GM18907 (cell line): Measurements from ENCODE around the gene TTLL4.
"Not testable (repeated sequence)": the region's sequence is repeated elsewhere in the genome, so short reads cannot be mapped to it uniquely, and the experiment has no call there.

Experiments used
- ATAC-seq: cut with Tn5 transposase; IDR thresholded peaks from one replicate; pipeline ENCODE4 v1.9.1; 2021; ENCODE audit warnings: mild to moderate bottlenecking, moderate library complexity; ENCODE audit not compliant: unreplicated experiment

TTLL4 gene

DNA sequence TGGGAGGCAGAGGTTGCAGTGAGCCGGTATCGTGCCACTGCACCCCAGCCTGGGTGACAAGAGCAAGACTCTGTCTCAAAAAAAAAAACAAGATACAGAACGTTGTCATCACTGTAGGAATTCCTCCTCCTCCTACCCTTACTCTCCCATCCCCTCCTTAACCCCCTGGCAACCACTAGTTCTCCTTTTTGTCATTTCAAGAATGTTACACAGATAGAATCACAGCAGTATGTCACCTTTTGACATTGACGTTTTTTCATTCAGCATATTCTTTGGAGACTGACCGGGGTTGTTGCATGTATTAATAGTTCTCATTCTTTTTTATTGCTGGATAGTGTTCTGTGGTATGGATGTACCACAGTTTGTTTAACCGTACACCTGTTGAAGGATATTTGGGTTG lies 32.4 kb downstream of the TTLL4 start:
- no peak for ATAC-seq

DNA sequence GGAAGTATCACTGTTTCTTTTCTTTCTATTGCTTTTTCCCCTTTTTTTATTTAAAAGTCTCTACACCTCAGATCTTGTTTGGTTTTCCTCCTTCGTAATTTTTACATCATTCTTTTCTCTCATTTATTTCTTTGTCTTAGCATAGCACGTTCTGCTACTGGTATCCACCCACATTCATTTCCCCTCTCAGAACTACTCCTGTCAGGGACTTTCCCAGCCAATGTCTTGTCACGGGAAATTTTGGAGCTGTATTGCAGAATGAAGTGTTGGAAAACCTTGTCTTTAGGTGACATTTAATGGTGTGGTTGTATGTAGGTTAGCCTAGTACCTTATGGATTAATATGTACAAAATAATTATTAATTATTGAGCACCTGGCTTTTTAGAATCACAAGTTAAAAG lies 34.0 kb downstream of the TTLL4 start:
- no peak for ATAC-seq

DNA sequence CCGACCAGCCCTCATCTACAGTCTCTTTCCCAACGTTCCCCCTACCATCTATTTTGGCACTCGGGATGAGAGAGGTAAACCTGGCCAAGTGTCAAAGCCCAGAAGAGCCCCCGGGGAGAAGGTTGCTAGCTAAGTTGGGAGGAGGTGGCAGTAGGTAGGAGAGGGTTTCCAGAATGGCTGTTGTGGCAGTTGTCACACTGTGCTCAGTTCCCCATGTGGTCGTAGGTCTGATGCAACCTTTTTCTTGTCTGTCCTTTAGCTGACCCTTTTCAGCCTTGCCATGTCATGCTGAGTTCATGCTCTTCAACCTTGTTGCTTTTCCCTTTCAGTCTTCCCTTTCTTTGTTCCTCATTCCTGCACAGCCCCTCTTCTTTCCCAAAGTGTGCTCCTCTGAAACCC lies 34.5 kb downstream of the TTLL4 start:
- ATAC-seq, result no peak

DNA sequence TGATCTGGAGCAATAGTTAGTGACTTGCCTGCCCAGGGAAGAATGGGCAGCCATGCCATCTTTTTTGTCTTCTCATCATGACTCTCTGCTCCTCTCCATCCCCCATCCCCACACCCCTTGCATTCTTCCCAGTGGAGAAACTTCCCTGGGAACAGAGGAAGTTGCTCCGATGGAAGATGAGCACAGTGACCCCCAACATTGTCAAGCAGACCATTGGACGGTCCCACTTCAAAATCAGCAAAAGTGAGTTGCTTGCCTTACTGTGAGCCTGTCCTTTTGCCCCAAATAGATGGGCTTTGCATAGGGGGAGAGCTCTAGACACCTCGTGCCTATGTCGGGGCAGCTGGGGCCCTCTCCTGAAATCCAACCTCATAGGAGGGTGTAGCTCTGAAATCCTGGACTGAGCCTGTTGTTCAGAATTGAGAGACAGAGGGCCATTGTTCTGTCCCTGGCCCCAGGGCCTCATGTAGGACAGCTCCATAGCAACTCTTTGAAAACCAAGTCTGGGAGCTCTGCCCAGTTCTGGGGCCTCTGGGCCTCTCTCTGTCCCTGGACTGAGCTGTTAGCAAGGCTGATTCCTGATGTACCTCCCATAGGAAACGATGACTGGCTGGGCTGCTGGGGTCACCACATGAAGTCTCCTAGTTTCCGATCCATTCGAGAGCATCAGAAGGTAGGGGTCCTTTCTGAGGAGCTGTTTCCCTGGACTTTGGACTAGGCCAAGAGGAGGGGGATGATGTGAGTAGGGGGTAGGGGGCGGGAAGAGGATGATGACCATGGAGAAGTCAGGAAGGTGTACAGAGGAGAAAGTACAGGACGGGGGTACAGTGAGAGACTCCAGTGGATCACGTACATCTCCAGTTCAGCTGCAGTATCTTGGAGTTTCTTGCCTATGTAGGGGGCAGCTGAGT lies 35.2 kb downstream of the TTLL4 start:
- ATAC-seq, result no peak

DNA sequence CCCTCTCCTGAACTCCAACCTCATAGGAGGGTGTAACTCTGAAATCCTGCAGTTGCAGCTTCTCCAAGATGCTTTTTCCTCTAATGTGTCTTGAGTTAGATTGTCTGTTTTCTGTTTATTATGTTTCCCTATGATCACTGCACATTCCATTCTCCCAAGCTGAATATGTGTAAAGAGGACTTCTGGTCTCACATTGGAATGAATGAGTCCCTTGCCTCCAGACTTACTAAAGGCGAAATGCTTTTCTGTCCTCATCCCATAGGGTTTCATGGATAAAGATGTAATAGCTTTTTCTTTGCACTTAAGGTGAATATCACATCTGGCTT lies 35.8 kb downstream of the TTLL4 start:
- ATAC-seq, result no peak

DNA sequence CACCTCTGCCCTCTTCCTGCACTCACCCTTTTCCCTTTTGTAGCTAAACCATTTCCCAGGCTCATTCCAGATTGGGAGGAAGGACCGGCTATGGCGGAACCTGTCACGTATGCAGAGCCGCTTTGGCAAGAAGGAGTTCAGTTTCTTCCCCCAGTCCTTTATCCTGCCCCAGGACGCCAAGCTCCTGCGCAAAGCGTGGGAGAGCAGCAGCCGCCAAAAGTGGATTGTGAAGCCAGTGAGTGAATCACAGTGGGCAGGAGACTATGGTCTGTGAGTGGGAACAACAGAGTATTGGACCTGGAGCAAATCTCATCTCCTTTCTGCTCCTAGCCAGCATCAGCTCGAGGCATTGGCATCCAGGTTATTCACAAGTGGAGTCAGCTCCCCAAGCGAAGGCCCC lies 36.3 kb downstream of the TTLL4 start:
- ATAC-seq, result no peak

DNA sequence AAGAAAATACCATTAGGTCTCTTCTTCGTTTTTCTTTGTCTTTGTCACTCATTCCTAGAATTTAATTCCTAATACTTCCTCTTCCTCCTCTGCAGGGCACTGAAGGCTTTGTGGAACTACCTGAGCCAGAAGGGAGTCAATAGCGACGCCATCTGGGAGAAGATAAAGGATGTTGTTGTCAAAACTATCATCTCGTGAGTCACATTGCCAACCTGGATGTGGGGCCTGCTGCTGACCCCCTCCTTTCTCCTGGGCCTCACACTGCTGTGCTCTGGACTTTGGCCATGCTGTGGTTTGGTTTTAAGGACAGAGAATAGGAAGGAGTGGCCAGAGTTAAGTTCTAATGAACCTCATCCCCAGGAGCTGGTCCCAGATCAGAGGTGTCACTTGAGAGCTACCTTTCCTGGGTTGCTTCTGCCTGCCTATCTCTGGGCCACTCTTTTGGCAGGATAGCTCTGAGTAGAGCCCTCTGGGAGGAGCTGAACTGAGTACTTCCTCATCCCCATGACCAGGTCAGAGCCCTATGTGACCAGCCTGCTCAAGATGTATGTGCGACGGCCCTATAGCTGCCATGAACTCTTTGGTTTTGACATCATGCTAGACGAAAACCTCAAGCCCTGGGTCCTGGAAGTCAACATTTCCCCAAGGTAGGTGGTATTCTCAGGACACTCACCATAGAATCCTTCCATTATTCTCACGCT lies 38.3 kb downstream of the TTLL4 start:
- no peak for ATAC-seq

DNA sequence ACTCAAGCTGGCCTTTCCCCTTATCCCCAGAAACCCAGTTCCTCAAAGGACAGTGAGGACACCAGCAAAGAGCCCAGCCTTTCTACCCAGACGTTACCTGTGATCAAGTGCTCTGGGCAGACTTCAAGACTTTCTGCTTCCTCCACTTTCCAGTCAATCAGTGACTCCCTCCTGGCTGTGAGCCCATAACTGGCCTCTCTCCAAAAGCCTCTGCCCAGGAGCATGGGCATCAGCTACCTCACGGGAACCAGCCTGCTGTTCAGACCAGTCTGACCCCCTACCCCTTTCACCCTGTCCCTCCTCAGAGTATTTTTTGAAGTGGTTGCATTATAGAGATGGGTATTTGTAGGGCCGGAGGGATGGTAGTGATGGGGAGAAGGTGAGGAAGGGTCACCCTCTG lies 43.6 kb downstream of the TTLL4 start:
- no peak for ATAC-seq

DNA sequence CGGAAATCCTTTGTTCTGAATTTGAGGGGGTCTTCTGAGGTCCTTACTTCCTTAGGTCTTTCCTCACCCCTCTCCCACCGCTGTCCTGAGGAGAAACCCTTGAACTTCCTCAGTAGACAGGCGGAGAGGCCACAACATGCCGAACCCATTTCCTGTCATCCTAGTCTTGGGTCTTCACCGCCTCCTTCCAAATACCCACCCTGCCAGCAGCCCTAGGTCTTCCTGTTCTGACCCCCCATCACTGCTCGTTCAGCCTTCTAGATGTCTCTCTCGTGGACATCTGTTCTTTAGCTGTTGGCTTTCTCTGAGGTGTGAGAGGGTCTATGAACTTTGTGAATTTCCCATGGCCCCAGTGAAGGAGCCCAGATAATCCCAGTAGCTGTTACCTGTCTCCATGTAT lies 44.1 kb downstream of the TTLL4 start:
- ATAC-seq, result no peak

DNA sequence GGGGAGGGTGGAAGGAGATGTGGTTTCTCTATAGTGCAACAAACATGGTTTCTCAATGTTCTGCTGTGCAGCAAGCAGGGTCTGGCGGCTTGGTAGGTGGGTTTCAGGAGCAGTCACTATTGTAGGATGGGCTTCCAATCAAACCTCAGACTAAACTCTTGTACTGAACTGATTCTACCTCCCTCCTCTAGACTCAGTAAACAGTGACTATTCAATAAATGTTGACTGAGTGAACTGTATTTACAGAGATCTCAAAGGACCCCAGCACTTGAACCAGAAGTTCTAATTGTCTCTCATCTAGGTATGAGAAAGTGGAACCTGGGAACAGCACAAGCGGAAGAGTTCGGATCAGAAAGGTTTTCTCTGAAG lies 44.5 kb downstream of the TTLL4 start:
- ATAC-seq, result no peak

DNA sequence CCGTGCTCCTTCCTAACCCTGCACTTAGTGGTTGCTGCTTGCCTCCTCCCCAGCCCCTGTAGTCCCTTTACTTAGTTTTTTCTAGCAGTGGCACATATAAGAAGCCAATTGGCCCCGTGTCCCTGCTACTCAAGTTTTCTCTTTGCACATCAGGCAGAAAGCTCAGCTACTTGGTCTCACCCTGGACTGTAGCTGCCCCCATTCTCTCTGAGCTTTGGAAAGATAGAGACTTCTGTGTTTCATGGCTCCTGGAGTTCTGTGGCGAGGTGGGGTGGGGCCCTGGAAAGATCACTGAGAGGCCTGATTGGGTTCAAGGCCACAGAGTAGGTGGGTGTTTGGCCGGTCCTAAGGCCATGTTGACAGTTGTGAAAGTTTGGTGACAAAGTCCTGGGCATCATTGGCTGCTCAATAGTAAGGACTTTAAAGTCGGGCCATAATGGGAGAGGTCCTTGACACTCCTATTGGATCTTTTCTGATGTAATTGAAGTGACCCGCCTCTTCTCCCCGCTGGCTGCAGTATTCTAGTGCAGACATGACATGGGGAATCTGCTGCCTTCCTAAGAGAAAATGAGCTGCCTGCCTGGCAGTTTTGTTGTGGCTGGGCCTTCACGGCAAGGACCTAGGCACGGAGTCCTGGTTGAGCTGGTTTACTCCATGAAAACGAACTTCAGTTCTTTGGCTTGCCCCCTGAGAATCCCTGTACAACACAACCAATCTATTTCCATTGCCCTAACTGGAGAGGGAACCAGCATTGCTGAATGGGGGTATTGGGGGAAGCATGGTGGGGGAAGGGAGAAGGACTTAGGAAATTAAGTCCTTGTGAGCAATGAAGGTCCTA lies 45.2 kb downstream of the TTLL4 start:
- ATAC-seq, result no peak

DNA sequence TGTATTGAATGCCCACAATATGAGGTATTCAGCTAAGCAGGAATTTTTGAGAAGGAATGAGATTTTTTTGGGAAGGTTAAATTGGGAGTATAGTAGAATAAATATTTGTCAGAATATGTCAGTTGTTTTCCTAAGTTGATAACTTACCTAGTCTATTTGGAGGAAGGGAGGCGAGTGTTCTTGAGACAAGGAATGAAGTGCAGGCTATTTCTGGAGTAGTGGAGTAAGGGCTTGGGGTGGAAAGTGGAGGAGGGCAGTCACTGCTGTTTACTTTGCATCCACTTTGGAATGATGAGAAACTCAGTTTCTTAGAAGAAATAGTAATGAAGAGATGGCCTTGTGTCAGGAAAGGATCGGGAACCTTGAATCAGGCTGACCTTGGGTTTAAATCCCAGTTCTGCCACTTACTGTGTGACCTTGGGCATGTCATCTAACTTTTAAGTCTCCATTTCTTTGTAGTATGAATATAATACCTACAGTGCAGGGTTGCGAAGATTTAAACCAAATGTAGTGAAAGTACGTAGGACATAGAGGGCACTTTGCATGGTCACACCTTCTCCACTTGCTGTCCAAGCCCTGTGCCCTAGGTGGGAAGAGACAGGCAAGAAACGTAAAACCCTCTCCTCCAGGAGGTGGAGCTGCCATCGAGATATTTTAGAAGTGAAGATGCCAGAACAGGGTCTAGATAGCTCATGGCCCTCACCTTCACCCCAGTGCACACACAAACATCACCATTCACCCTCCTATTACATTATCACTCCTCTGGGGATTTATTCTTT lies 46.2 kb downstream of the TTLL4 start:
- no peak for ATAC-seq

DNA sequence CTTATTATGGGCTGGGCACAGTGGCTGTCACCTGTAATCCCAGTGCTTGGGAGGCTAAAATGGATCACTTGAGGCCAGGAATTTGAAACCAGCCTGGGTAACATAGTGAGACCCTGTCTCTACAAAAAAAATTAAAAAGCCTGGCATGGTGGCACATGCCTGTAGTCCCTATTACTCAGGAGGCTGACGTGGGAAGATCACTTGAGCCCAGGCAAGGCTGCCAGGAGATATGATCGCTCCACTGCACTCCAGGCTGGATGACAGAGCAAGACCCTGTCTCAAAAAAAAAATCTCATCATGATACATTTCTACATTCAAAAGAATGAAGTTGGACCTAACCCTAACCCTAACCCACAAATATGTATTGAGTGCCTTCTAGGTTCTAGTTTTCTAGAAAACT lies 51.2 kb downstream of the TTLL4 start:
- no peak for ATAC-seq

DNA sequence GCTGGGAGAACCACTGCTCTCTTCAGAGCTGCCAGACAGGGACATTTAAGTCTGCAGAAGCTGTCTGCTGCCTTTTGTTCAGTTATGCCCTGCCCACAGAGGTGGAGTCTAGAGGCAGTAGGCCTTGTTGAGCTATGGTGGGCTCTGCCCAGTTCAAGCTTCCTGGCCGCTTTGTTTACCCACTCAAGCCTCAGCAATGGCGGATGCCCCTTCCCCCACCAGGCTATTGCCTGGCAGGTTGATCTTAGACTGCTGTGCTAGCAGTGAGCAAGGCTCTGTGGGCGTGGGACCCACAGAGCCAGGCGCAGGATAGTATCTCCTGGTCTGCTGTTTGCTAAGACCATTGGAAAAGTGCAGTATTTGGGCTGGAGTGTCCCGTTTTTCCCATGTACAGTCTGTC lies 62.1 kb downstream of the TTLL4 start:
- not testable (repeated sequence) for ATAC-seq

DNA sequence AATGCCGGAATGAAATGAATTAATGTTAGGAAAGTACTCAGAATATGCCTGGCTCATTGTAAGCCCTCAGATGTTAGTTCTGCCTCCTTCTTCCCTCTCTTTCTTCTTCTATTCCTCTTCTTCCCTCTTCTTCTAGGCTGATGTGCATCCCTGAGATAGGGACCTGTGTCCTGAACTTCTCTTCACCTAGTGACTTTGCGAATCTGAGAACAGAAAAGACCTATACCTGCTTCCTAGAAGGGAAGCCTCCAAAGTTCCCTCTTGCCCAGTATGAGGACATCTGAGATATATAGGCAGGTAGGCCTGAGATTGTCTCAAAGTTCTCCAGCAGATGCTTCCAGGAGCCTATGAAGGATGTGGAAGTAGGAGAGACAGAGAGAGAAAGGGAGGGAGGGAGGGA lies 63.2 kb downstream of the TTLL4 start:
- no peak for ATAC-seq

DNA sequence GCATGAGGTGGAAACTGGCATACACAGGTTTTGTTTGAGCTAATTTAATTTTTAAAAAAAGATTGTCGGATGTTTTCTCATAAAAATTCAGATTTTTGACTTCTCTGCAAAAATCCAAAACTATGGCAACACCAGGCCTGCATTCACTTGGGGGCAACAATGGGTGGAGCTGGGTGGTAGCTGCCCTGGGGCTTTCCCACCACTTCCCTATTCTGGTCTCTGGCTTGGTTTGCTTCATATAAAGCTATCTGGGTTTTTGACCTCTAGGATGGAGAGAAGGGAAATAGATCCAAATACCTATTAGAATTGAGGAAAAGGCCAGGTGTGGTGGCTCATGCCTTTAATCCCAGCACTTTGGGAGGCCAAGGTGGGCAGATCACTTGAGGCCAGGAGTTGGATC lies 65.9 kb downstream of the TTLL4 start:
- ATAC-seq, result no peak

DNA sequence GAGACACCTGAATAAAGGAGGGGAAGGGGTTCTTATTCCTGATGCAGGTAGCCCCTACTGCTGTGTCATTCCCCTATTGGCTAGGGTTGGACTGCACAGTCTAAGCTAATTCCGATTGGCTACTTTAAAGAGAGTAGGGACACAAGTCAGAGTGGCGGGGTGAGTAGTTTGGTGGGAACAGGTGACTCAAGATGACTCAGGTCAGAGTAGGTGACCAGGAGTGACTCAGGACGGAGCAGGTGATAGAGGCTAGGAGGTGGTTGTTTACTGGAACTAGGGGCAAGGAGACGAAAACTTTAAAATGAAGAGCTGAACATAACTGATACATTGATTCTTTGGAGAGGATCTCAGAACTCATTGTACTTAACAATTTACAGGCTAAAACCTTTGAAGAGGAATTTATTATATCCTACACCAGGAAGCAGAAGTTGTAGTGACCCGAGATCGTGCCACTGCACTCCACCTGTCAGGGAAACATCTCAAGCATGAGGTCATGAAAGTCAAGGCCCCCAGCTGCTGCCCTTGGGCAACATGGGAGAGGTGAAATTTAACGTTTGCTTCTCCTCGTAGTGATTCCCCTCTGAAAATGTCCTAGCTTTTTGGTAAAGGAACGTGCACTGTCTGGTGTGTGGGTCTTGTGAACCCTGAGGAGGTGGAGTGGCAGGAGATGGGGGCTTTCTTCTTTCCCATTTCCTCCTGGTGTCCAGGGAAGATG lies 66.8 kb downstream of the TTLL4 start:
- ATAC-seq, result no peak

DNA sequence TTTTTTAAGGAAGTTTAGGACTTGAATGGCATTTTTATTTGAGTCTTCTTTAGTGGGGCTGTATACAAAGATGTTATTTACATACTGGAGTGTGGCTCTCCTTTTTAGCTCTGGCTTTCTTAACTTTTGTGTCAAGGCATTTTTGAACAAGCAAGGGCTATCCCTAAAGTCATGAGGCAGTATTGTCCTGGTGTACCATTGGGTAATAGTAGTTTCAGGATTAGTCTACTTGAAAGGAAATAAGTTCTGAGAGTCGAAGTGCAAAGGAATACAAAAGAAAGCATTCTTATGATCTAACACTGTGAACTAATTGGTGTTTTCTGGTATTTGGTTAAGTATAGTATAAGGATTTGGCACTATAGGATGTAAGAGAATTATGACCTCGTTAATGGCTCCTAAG lies 69.4 kb downstream of the TTLL4 start:
- ATAC-seq, result no peak

DNA sequence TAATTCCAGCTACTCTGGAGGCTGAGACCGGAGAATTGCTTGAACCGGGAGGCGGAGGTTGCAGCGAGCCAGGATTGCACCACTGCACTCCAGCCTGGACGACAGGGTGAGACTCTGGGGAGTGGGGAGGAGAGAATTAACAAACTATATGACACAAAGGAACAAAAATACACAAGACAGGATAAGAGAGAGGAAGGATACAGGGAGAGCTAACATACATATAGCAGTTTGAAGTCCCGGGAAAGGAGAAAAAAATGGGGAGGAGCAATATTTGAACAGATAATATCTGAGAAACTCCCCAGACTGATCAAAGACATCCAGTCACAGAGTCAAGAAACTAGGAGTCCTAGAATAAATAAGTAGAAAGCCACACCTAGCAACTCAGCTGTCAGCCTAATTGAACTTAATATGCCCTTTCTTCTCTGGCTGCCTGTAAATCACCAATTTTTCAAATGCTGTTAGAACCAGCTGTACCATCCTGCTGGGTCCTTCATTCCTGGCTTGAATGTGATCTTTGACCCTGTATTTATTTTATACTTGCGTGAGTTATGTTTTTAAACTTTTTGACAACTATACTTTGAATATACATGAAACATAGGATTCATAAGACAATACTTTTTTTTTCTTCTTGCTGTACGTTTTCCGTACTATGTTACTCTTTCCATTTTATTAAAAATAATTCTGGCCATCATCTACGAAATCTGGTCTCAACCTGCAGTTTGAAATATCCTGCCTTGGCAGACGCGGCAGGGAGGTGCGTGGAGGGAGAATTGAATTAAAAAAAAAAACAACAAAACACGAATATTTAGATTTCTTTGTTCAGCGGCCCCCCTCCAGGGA lies 70.4 kb downstream of the TTLL4 start:
- ATAC-seq, result no peak
